Neural crest cell (in vitro differentiated cells): ENCODE results near the gene UNC5A. TPM values are rescaled to one million over a fixed set of nuclear protein-coding genes. Genes with fewer than 3 reads are reported as not detected.

Source experiments
- DNase-seq: peaks from one replicate; pipeline ENCODE4 v3.0.0; 2021; ENCODE audit warnings: low read depth, mixed read lengths, low spot score
- H3K27ac Mint-ChIP-seq: one replicate; pipeline ENCODE4 v1.8.0; 2021; ENCODE audit warnings: mild to moderate bottlenecking, mixed read lengths; ENCODE audit not compliant: unreplicated experiment
- H3K27me3 Mint-ChIP-seq: 2 replicates; pipeline ENCODE4 v1.8.0; 2021; ENCODE audit warnings: low read depth, mild to moderate bottlenecking, mixed read lengths
- H3K36me3 Mint-ChIP-seq: 2 replicates; pipeline ENCODE4 v1.8.0; 2021; ENCODE audit warnings: low read depth, mild to moderate bottlenecking, mixed read lengths
- H3K4me1 Mint-ChIP-seq: 2 replicates; pipeline ENCODE4 v1.8.0; 2021; ENCODE audit warnings: mixed read lengths
- H3K4me3 Mint-ChIP-seq: one replicate; pipeline ENCODE4 v1.8.0; 2021; ENCODE audit warnings: mild to moderate bottlenecking, mixed read lengths
- H3K9me3 Mint-ChIP-seq: 2 replicates; pipeline ENCODE4 v1.8.0; 2021; ENCODE audit warnings: mixed read lengths
- total RNA-seq: library from RNA; stranded (reverse); gene quantifications from 2 replicates; pipeline ENCODE4 v1.2.1, GENCODE V29; 2021
- TF ChIP-seq, protein P1 (sequence below): fragments of 200-600 bp; sonication (generic); conservative IDR thresholded peaks from 2 replicates; pipeline ENCODE4 v1.5.0; 2021; ENCODE audit warnings: antibody characterized with exemption, mild to moderate bottlenecking

Gene UNC5A
- total RNA-seq, 1 donor from 2014 or later: 0.70 TPM

DNA sequence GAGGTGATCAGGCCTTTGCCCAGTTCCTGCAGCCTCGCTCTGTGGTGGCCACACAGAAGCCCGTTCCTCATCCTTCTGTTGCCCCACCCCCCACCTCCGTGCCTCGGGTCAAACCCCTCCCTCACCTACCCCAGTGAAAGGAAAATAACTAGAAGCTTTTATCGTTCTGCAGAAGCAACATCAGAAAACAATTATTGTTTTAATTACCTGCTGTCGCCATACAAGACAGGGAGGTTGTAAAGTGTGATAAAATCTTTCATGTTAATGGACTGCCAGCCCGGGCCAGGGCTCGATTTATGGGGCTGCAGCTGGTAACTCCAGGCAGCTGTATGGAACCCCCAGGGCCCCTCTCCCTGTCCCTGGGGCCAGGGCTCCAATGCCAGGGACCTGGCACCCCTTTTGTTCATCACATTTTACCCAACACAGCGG, 20.6 kb downstream of the UNC5A start:
- Mint-ChIP-seq H3K36me3 (no peaks in the 10 kb centered on the region), H3K4me3 (no peak overlapping the region), H3K4me1 (peaks cover 3% of the 10 kb centered on the region), H3K27me3 (peaks cover 68% of the 10 kb centered on the region), H3K27ac (no peak overlapping the region), H3K9me3 (no peaks in the 10 kb centered on the region)
- TF ChIP-seq, protein P1, sequence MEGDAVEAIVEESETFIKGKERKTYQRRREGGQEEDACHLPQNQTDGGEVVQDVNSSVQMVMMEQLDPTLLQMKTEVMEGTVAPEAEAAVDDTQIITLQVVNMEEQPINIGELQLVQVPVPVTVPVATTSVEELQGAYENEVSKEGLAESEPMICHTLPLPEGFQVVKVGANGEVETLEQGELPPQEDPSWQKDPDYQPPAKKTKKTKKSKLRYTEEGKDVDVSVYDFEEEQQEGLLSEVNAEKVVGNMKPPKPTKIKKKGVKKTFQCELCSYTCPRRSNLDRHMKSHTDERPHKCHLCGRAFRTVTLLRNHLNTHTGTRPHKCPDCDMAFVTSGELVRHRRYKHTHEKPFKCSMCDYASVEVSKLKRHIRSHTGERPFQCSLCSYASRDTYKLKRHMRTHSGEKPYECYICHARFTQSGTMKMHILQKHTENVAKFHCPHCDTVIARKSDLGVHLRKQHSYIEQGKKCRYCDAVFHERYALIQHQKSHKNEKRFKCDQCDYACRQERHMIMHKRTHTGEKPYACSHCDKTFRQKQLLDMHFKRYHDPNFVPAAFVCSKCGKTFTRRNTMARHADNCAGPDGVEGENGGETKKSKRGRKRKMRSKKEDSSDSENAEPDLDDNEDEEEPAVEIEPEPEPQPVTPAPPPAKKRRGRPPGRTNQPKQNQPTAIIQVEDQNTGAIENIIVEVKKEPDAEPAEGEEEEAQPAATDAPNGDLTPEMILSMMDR: no peak
- no peak for DNase-seq

DNA sequence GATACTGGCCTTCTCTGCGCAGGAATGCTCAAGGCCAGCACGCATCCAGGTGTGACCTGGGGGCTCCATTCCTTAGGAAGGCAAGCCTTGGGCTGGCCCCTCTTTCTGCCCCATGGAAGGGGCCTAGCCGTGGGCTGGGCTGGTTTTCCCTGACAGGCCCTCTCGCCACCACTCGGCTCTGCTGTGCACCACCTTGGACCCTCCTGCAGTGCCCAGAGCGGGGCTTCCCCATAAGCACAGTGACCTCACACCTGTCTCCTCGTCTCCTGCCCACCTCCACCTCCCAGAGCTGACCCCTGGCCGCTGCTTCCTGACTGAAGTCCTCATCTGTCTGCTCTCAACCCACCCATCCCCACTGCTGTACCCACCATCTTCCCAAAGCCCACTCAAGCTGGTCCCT, 21.1 kb downstream of the UNC5A start:
- Mint-ChIP-seq H3K4me1 (peaks cover 3% of the 10 kb centered on the region), H3K9me3 (no peaks in the 10 kb centered on the region), H3K27me3 (peaks cover 70% of the 10 kb centered on the region), H3K36me3 (no peaks in the 10 kb centered on the region), H3K4me3 (no peak overlapping the region), H3K27ac (no peak overlapping the region)
- TF ChIP-seq, protein P1: no peak
- DNase-seq: no peak

DNA sequence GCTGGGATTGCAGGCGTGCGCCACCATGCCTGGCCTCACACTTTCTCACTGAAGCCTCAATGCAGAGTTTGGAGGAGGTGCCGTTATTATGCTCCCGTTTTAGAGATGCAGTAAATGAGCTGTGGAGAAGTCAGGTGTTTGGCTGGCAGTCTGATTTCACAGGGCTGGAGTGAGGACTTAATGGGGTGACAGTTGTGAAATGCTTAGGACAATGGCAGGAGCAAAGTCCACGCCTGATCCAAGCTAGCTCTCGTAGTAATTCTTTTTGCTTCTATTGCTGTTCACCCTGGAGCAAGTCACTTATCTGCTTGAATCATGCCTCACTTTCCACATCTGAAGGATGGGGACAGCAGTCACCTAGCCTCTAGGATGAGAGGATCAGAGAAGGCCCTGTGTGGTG, 21.8 kb downstream of the UNC5A start:
- Mint-ChIP-seq H3K9me3 (no peaks in the 10 kb centered on the region), H3K27me3 (peaks cover 73% of the 10 kb centered on the region), H3K36me3 (no peaks in the 10 kb centered on the region), H3K4me3 (no peak overlapping the region), H3K27ac (no peak overlapping the region), H3K4me1 (peaks cover 3% of the 10 kb centered on the region)
- DNase-seq: no peak
- TF ChIP-seq, protein P1: no peak

DNA sequence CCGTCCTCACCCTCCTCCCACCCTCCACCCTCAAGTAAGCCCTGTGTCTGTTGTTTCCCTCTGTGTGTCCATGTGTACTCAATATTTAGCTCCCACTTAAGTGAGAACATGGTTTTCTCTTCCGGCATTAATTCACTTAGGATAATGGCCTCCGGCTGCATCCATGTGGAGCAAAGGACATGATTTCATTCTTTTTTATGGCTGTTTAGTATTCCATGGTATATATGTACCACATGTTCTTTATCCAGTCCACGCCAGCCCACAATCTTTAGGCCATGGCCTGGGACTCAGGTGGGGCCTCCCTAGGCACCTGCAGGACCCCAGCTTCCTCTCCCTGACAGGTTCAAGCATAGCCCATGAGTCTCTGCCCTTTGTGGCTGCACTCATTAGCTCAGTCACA, 22.9 kb downstream of the UNC5A start:
- no peaks in the 10 kb centered on the region for H3K4me1 Mint-ChIP-seq
- DNase-seq: no peak
- peaks cover 78% of the 10 kb centered on the region for H3K27me3 Mint-ChIP-seq
- TF ChIP-seq, protein P1: no peak
- no peak overlapping the region for H3K27ac Mint-ChIP-seq
- H3K36me3 Mint-ChIP-seq: no peaks in the 10 kb centered on the region
- H3K4me3 Mint-ChIP-seq: no peak overlapping the region
- no peaks in the 10 kb centered on the region for H3K9me3 Mint-ChIP-seq

DNA sequence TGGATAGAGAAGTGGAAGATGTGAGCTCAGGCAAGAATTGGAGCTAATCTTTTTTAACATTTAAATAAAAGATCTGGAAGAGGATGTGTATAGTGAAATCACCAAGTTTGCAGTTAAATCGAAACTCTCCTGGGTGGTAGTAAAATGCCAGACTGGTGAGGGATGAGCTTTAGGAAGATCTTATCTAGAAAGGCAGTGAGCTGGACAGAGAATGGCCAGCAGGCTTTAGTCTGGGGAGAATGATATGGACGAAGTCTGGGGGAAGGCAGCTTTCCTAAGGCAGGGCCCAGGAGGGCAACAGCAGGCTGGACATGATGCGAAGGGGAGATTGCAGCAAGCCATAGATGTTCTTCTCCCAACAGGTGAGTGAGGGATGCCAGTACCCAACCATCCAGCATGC, 25.6 kb downstream of the UNC5A start:
- no peaks in the 10 kb centered on the region for H3K4me1 Mint-ChIP-seq
- TF ChIP-seq, protein P1: no peak
- no peak overlapping the region for H3K27ac Mint-ChIP-seq
- no peak for DNase-seq
- no peak overlapping the region for H3K4me3 Mint-ChIP-seq
- peaks cover 85% of the 10 kb centered on the region for H3K27me3 Mint-ChIP-seq
- H3K9me3 Mint-ChIP-seq: no peaks in the 10 kb centered on the region
- no peaks in the 10 kb centered on the region for H3K36me3 Mint-ChIP-seq
